Liver (tissue), 9 donors: Measurements from ENCODE around the gene TMEM218. TPM values are rescaled to one million over a fixed set of nuclear protein-coding genes. Genes with fewer than 3 reads are reported as not detected.

Experiments used
- DNase-seq: peaks from one replicate; pipeline ENCODE4 v3.0.0-alpha.2; 2017; ENCODE audit warnings: low spot score
- H3K27ac ChIP-seq, 2 donors: one replicate each; pipeline ENCODE4 v1.7.0; 2013; ENCODE audit warnings: inconsistent platforms in 2 of 2, low read length in 2 of 2, control low read depth in 1 of 2, low read depth in 1 of 2, mild to moderate bottlenecking in 1 of 2
- H3K27me3 ChIP-seq, 4 donors: one replicate each; pipeline versions ENCODE4 v1.6.1 to v1.7.0; 2013; ENCODE audit warnings: low read length in 3 of 4, inconsistent platforms in 1 of 4, mild to moderate bottlenecking in 1 of 4, moderate library complexity in 1 of 4; ENCODE audit not compliant: control insufficient read depth in 4 of 4, insufficient read depth in 4 of 4
- H3K36me3 ChIP-seq, 4 donors: one replicate each; pipeline versions ENCODE4 v1.6.1 to v1.7.0; 2013; ENCODE audit warnings: low read length in 3 of 4, mild to moderate bottlenecking in 3 of 4, low read depth in 1 of 4, moderate library complexity in 1 of 4; ENCODE audit not compliant: control insufficient read depth in 4 of 4, insufficient read depth in 3 of 4
- H3K4me1 ChIP-seq, 4 donors: one replicate each; pipeline versions ENCODE4 v1.6.1 to v1.7.0; 2013; ENCODE audit warnings: low read length in 3 of 4, mild to moderate bottlenecking in 3 of 4, moderate library complexity in 1 of 4; ENCODE audit not compliant: control insufficient read depth in 4 of 4, insufficient read depth in 4 of 4
- H3K4me3 ChIP-seq, 3 donors: one replicate each; pipeline versions ENCODE4 v1.6.1 to v1.7.0; 2013; ENCODE audit warnings: low read length in 3 of 3, control low read depth in 1 of 3, low read depth in 1 of 3, mild to moderate bottlenecking in 1 of 3
- H3K9ac ChIP-seq, 2 donors: one replicate each; pipeline ENCODE4 v1.7.0; 2013; ENCODE audit warnings: low read length in 2 of 2, mild to moderate bottlenecking in 2 of 2, moderate library complexity in 2 of 2, control low read depth in 1 of 2, low read depth in 1 of 2
- H3K9me3 ChIP-seq, 4 donors: one replicate each; pipeline versions ENCODE4 v1.6.1 to v1.7.0; 2013; ENCODE audit warnings: low read length in 3 of 4; ENCODE audit not compliant: control insufficient read depth in 4 of 4
- ATF3 ChIP-seq: IDR thresholded peaks from 2 replicates; pipeline ENCODE4 v1.6.1; 2016; ENCODE audit warnings: antibody characterized with exemption
- CTCF ChIP-seq: fragments of 150-350 bp; IDR thresholded peaks from 2 replicates; pipeline ENCODE4 v1.5.1; 2017; ENCODE audit warnings: improper control_type of control experiment, low read depth, low read length; ENCODE audit not compliant: missing input control
- EGR1 ChIP-seq, 2 donors: IDR thresholded peaks; 2 replicates each; pipeline ENCODE4 v1.6.1; 2016 to 2018; ENCODE audit warnings: antibody characterized with exemption in 2 of 2, low read depth in 2 of 2
- FOXA2 ChIP-seq: IDR thresholded peaks from 2 replicates; pipeline ENCODE4 v1.6.1; 2016; ENCODE audit warnings: antibody characterized with exemption
- HNF4A ChIP-seq, 2 donors: conservative IDR thresholded peaks; 2 replicates each; pipeline ENCODE4 v1.6.1; 2016; ENCODE audit warnings: antibody characterized with exemption in 2 of 2, mild to moderate bottlenecking in 2 of 2
- HNF4G ChIP-seq: IDR thresholded peaks from 2 replicates; pipeline ENCODE4 v1.6.1; 2016; ENCODE audit warnings: antibody characterized with exemption
- JUND ChIP-seq, 2 donors: IDR thresholded peaks; 2 replicates each; pipeline ENCODE4 v1.6.1; 2016; ENCODE audit warnings: antibody characterized with exemption in 2 of 2
- RAD21 ChIP-seq, 2 donors: IDR thresholded peaks; 2 replicates each; pipeline ENCODE4 v1.6.1; 2016; ENCODE audit warnings: antibody characterized with exemption in 2 of 2, mild to moderate bottlenecking in 2 of 2
- RXRA ChIP-seq, 2 donors: IDR thresholded peaks; 2 replicates each; pipeline ENCODE4 v1.6.1; 2017 to 2018; ENCODE audit warnings: antibody characterized with exemption in 2 of 2, mild to moderate bottlenecking in 1 of 2
- SP1 ChIP-seq: IDR thresholded peaks from 2 replicates; pipeline ENCODE4 v1.6.1; 2018; ENCODE audit warnings: antibody characterized with exemption, mild to moderate bottlenecking
- TAF1 ChIP-seq: conservative IDR thresholded peaks from 2 replicates; pipeline ENCODE4 v1.6.1; 2016; ENCODE audit warnings: antibody characterized with exemption, mild to moderate bottlenecking
- YY1 ChIP-seq: IDR thresholded peaks from 2 replicates; pipeline ENCODE4 v1.6.1; 2016; ENCODE audit warnings: antibody characterized with exemption, mild to moderate bottlenecking
- ZBTB33 ChIP-seq: IDR thresholded peaks from 2 replicates; pipeline ENCODE4 v1.6.1; 2016; ENCODE audit warnings: antibody characterized with exemption
- WGBS: extraction: QIAGEN DNeasy Blood & Tissue Kit; methylation state at CpG from one replicate; pipeline ENCODE4 v1.1.7; 2013; 5-methylcytosine and 5-hydroxymethylcytosine counted together
- polyA plus RNA-seq, 2 donors: library from polyadenylated mRNA; stranded (reverse) in 1 of 2; unstranded in 1 of 2; fragments of 200-250 nt in 1 of 2; fragments of >200 nt in 1 of 2; fragmentation: Nextera tagmentation in 1 of 2; extraction: Ambion mirVana in 1 of 2; gene quantifications; one replicate each; pipeline versions ENCODE4 v1.2.1 to v1.2.3, GENCODE V29; 2013 to 2015
- total RNA-seq, 2 donors: library from RNA; depleted of rRNA; stranded (reverse); fragments of >200 nt; gene quantifications; one replicate each; pipeline ENCODE4 v1.2.3, GENCODE V29; 2014
- donor health status: healthy.
- donor health status: healthy.
- donor health status: healthy.
- donor health status: healthy.
- donor health status: healthy.

Gene TMEM218
- total and polyA plus RNA-seq, 4 donors: 11.1 to 16.4 (median 14.1) TPM

GRCh38 chr11:125141178-125141577 lies 29.8 kb upstream of the TMEM218 start (continued):
- no peak for TF ChIP-seq CTCF

GRCh38 chr11:125140233-125140632 lies 28.8 kb upstream of the TMEM218 start:
- Histone ChIP-seq H3K9me3 (no peaks in the 10 kb centered on the region), H3K27me3 (no peaks in the 10 kb centered on the region), H3K36me3 (no peaks in the 10 kb centered on the region), H3K9ac (no peak overlapping the region), H3K4me3 (no peak overlapping the region), H3K4me1 (peaks cover 0 to 6% (median 0%) of the 10 kb centered on the region in 4 donors), H3K27ac (no peak overlapping the region)
- DNase-seq: no peak
- TF ChIP-seq HNF4G (no peak), JUND (IDR thresholded peaks at IDR 0.05) (no peak), SP1 (no peak), CTCF (no peak)
- WGBS: 49% methylated on average over 8 of the region's 8 CpGs

DNA sequence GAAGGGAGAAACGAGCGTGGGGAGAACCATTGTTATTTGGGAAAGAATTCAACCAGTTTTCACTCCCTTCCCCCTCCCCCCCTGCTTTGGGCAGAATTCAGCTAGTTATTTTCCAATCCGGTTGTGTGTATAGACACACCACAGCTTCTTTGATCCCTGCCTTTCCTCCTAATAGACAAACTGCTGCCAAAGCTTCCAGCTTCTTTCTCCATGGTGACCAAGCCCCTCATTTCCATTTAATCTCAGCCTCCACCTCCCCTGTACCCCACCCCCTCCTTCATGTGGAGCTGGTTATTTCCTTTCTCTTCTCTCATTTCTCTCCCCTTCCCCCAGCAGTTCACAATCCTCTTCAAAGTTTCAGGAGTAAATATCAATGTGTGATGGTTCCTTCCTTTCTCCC lies 28.4 kb upstream of the TMEM218 start:
- H3K4me3 ChIP-seq: no peak overlapping the region
- H3K27me3 ChIP-seq: no peaks in the 10 kb centered on the region
- WGBS: 58% methylated on average over 3 of the region's 3 CpGs
- DNase-seq: no peak
- H3K27ac ChIP-seq: no peak overlapping the region
- TF ChIP-seq RXRA (IDR thresholded peaks at IDR 0.05) (no peak), FOXA2 (no peak), HNF4A (conservative IDR thresholded peaks at IDR 0.05) (no peak), SP1 (no peak), TAF1 (no peak), ZBTB33 (no peak), EGR1 (IDR thresholded peaks at IDR 0.05; ENCODE audit: low read depth in 2 of 2) (no peak), ATF3 (no peak), HNF4G (no peak), RAD21 (IDR thresholded peaks at IDR 0.05) (no peak), YY1 (no peak), CTCF (no peak)
- no peaks in the 10 kb centered on the region for H3K36me3 ChIP-seq
- no peak overlapping the region for H3K9ac ChIP-seq
- H3K9me3 ChIP-seq: no peaks in the 10 kb centered on the region
- H3K4me1 ChIP-seq: peaks cover 0 to 6% (median 0%) of the 10 kb centered on the region in 4 donors
